Measurements from ENCODE around the gene PTPRK.

DNA sequence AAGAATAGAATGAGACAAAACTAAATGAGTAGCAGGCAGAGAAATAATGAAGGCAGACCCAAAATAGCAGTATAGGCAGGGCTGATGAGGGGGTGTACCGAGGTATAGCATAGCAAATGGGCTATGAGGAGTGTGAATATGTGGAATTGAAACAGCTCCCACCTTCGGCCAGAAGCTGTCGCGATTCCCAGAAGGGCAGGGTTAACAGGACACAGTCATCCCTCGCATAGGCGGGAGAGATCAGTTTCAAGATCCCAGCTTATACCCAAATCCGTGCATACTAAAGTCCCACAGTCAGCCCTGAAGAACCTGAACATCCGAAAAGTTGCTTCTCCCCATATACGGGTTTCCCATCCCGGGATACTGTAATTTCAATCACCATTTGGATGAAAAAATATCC, 82.7 kb downstream of the PTPRK start:
- TF ChIP-seq, protein P1, sequence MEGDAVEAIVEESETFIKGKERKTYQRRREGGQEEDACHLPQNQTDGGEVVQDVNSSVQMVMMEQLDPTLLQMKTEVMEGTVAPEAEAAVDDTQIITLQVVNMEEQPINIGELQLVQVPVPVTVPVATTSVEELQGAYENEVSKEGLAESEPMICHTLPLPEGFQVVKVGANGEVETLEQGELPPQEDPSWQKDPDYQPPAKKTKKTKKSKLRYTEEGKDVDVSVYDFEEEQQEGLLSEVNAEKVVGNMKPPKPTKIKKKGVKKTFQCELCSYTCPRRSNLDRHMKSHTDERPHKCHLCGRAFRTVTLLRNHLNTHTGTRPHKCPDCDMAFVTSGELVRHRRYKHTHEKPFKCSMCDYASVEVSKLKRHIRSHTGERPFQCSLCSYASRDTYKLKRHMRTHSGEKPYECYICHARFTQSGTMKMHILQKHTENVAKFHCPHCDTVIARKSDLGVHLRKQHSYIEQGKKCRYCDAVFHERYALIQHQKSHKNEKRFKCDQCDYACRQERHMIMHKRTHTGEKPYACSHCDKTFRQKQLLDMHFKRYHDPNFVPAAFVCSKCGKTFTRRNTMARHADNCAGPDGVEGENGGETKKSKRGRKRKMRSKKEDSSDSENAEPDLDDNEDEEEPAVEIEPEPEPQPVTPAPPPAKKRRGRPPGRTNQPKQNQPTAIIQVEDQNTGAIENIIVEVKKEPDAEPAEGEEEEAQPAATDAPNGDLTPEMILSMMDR (conservative IDR thresholded peaks at IDR 0.05 in 1 of 2, IDR thresholded peaks at IDR 0.05 in 1 of 2; ENCODE audit: extremely low read depth in 1 of 2, insufficient read depth in 1 of 2, low read depth in 1 of 2, low read length in 2 of 2): no peak
- TF ChIP-seq EZH2 (IDR thresholded peaks at IDR 0.05; ENCODE audit: borderline replicate concordance, low read length): no peak
